ENCODE results near the gene TMEM259.

TMEM259 gene

DNA sequence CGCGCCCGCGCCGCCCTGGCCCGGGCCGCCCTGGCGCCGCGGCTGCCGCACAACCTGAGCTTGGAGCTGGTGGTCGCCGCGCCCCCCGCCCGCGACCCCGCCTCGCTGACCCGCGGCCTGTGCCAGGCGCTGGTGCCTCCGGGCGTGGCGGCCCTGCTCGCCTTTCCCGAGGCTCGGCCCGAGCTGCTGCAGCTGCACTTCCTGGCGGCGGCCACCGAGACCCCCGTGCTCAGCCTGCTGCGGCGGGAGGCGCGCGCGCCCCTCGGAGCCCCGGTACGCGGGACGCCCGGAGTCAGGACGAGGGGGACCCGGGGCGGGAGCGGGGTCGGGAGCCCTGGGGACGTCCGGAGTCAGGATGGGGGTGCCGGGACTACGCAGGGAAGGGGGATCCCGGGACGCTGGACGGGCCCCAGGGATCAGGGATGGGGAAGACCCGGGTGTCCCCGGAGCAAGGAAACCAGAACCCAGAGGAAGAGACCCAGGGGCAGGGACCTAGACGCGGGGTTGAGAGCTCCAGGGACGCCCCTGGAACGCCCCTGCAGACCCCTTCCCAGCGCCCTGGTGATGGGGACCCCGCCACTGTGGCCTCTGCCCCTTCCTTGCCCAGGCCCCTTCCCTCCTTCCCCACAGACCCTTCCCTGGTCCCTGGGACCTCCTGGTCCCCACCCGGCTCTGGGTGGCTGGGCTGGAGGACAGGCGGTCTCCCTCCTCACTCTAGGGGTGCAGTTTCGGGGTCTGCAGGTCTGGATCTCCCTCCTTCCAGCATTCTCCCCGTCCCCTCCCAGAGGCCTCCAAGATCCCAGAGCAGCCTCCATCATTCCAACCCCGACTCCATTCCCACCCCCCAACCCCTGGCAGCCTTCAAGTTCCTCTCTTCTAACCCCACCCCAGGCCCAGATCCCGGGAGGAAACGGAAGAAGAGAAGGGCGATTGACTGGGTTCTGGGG lies 20.1 kb downstream of the TMEM259 start:
- DNase-seq: no peak

DNA sequence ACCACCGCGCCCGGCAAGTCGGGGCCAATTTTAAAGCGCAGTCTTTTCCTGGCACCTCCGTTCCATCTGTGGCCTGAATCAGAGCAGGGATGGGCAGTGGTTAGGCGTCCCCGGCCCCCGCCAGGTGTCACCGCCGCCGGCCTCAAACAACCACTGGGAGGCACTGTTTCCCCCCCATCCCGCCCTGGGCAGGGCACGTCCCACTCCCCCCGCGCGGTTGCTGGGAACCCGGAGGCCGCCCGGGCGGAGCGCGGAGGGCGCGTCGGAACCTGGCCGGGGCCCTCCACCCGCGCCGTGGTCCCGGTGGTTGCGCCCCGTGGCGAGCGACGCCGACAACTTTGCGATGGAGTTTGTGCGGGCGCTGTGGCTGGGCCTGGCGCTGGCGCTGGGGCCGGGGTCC lies 20.8 kb downstream of the TMEM259 start, which contains the start of gene GRIN3B:
Gene GRIN3B, plus strand, starts transcription at position 325 of the 400 bp plus-strand sequence. Its CDS starts 19 bp downstream, at position 344.
- peak; percentile 78 for DNase-seq

DNA sequence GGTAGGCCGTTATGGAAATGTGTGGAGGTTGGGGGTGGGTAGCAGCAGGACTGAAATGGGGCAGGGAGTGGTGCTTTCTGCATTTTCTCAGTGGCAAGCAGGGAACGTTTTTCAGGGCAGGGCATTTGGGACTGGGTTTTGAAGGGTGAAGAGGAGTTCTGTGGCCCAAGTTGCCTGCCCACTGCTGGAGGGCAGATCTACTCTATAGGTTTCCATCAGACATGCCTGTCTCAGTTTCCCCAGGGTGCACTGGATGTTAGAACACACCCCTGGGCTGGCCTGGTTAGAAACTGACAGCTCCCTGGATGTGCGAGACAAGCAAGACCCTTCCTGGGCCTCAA lies 21.6 kb downstream of the TMEM259 start:
- DNase-seq: no peak

DNA sequence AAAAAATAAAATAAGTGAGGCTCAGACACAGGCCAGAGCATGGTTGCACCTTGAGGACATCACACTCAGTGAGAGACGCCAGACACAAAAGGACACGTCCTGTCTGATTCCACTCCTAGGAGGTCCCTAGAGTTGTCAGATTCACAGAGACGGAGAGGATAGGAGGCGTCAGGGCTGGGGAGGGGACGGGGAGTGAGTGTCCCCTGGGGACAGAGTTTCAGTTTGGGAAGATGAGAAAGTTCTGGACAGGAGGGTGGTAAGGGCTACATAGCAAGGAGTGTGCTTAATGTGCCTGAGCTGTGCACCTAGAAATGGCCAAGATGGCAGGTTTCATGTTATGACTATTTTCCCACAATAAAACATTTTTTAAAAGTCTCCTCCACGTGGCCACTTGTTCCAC lies 22.9 kb downstream of the TMEM259 start:
- DNase-seq: no peak

DNA sequence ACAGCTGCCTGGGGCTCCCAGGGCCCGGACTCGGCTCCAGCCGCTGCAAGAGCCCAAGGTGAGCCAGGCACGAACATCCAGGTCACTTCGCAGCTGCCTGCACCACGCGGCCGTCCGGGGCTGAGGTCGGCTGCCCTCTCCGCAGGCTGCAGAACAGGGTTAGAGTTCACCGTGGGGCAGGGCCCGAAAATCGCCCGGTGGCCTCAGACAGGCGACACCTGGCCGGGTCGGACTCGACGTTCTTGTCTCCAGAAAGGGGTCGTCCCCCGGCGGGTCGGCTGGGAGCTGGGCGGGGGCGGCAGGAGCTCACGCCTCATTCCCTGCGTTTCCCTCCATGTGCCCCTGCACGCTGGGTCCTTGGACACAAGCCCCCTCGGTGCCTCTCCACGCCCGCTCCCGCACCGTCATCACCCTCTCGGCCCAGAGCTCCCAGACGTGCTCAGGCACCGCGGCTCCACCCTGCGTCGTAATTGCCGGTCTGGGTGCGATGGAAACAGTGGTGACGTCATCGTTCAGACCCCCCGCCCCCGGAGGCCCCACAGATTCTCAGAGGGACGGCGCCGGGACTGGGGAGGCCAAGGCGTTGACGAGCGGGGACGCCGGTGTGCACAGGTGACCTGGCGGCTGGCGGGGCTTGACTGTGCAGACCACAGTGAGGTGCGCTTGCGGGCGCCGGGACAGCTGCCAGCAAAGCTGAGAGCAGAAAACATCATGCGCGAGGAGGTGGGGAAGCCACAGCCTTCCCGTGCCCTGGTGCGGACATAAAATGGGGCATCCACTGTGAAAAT lies 24.7 kb downstream of the TMEM259 start:
- peak; percentile 66 for DNase-seq

DNA sequence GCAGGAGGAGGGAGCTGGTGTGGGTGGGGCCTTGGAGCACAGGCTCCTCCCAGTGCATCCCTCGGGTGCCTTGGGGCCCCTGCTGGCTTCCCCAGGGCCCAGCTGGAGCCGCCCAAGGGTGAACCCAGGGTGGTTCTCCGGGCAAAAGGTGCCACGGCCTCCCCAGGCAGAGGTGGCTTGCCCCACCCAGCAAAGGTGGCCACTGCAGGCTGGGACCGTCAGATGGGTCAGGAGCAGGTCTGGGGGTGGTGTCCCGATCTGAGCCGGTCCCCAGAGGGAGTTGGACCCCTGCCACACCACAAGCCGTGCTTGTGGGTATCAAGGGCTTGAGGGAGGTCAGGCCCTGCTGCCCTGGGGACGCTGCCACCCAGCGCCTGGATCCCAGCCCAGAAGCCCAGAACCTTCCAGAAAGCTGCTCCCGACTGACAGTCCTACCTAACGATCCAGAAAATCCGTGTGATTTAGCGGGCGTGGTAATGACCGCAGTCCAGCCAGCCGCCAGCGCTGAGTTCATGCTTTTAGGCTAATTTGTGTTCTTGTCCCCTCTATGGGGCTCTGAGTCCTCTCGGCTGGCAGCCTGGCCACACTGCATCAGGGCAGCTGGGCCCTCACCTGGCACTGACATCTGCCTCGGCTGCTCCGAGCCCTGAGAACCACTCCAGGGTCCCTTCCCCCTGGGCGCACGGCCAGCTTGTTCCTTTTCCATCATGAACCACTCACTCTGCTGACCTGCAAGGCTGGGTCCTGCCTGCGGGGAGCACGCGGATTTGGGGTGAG lies 25.7 kb downstream of the TMEM259 start:
- no peak for DNase-seq

DNA sequence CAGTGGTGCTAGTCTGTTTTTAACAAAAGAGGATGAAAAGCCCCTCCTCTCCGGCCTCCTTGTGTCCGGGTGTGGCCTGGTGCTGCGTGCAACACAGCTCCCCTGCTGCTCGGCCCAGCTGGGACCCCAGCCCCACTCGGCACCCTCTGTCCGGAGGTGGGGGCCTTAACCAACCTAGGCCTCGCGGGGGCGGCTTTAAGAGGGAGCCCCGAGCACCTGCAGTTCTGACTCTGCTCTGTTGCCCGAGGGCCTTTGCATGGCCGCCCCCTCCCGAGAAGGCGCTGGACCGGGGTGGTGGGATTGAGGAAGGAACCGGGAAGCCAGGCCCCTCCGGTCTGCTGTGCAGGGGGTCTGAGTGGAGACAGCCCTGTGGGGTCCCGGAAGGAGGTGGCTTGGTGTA lies 26.4 kb downstream of the TMEM259 start:
- no peak for DNase-seq

DNA sequence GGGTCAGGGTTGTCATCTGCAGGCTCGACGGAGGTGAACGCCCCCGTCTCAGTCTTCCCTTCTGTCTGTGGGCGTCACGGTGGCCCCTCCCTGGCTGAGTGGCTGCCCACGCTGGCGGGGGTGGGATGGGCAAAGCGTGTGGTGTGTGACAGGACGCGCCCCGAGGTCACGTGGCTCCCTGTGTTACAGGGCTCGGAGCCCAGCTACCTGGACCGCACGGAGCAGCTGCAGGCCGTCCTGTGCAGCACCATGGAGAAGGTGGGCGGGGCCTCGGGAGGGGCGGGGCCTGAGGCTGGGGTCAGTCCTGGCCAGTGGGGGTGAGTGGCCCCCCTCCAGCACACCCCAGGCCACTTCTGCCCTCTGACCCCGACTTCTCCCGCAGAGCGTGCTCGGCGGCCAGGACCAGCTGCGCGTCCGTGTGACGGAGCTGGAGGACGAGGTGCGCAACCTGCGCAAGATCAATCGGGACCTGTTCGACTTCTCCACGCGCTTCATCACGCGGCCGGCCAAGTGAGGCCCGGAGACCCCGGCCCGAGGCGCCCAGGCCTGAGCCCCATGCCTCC lies 27.0 kb downstream of the TMEM259 start:
- DNase-seq: no peak

DNA sequence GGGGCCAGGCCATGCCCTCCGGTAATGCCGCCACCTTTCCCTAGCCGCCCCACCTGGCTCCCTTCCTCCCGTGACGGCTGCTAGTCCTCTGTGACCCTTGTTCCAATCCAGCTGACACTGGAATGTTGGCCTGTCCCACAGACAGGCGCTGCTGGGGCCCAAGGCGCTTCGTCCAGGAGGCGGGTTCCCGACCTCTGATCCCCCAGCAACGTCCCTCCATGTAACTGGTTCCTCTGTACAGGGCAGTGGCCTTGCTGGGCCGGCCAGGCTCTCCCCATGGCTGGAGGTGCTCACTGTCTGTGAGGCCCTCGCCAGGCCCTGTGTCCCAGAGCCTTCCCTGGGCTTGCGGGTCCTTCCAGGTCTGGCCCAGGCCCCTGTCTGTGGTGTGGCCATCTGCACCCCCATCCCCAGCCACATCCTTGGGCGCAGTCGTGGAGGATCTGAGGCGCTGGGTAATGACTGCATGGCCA lies 27.5 kb downstream of the TMEM259 start:
- DNase-seq: no peak

DNA sequence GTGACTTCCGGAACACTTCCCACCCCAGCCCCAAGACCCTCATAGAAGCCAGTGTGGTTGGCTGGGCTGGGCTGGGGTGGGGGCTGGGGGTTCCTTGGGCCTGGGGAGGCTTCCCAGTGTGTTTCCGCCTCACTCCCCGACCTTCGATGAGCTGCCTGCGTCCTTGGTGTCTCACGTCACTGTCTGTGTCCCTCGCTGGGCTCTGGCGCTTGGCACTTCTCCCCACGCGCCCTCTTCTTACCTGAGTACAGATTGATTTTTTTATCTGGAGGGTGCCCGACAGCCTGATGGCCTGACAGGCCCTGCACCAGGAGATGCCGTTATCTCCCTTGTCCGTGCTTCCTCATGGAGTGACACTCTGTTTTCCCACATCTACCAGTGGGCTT lies 28.3 kb downstream of the TMEM259 start:
- no peak for DNase-seq

DNA sequence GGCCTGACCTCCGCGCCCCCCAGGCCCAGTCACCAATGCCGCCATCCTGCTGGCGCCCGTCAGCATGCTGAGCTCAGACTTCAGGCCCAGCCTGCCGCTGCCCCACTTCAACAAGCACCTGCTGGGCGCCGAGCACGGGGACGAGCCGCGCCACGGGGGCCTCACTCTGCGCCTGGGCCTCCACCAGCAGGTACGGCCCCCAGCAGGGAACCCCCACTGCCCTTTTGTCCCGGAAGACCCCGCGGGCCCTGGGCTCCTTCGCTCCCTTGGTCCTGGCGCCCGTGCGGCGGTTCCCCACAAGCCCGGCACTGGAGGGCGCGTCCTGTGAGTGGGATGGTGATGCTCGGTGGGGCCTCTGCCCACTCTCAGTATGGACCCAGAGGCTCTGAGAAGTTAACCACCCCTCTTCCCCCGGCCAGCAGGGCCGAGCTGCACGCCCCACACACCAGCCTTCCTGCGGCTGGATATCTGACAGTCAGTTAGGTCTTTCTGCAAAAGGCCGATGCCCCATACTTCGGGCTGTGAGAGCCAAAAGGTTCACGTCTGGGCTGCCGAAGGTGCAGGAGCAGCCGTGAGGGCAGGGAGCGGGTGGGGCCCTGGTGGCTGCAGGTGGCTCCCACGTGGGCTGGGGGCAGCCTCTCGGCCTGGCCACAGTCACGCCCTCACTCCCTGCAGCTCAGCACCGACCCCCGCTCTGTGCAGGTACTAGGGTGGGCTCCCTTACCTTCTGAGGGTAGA lies 28.8 kb downstream of the TMEM259 start:
- DNase-seq: no peak

DNA sequence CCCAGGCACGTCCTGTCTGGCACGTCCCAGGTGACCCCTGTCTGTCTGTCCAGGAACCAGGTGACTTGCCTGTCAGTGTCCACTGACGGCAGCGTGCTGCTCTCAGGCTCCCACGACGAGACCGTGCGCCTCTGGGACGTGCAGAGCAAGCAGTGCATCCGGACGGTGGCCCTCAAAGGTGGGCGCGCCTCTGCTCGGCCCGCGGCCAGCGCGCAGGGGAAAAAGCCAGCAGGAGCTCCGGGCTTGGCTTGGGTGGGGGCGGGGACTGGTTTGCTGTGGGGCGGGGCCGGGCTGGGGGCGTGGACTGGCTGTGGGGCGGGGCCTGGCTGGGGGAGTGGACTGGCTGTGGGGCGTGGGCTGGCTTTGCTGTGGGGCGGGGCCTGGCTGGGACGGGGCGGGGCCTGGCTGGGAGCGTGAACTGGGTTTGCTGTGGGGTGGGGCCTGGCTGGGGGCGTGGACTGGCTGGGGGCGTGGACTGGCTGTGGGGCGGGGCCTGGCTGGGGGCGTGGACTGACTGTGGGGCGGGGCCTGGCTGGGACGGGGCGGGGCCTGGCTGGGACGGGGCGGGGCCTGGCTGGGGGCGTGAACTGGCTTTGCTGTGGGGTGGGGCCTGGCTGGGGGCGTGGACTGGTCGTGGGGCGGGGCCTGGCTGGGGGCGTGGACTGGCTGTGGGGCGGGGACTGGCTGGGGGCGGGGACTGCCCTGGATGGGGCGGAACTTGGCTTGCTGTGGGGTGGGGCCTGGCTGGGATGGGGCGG lies 29.6 kb downstream of the TMEM259 start:
- peak; percentile 53 for DNase-seq

DNA sequence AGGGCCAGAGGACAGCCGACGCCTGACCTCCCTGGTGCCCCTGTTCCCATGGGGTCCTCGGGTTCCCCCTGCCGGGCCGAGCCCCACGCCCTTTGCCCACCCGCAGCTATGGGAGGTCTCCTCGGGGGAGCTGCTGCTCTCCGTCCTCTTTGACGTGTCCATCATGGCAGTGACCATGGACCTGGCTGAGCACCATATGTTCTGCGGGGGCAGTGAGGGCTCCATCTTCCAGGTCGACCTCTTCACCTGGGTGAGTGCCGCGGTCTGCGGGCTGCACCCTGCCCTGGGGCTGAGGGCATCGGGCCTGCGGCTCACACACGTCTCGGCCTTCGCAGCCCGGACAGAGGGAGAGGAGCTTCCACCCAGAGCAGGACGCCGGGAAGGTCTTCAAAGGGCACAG lies 30.2 kb downstream of the TMEM259 start:
- no peak for DNase-seq

DNA sequence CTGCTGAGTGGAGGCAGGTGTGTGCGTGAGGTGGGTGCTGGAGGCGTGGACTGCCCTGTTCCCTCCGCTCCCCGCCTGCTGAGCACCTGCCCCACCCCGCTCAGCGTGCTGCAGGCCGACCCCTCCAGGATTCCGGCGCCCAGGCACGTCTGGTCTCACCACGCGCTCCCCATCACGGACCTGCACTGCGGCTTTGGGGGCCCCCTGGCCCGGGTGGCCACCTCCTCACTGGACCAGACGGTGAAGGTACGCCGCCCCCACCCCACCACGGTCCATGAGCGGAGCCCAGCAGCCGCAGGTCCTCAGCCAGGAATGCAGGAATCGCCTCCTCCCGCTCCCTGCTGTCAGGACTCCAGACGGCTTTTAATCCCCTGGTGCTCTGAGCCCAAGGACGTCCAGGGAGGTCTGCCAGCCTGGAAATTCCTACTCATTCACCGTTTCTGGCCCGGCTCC lies 30.8 kb downstream of the TMEM259 start:
- DNase-seq: no peak

DNA sequence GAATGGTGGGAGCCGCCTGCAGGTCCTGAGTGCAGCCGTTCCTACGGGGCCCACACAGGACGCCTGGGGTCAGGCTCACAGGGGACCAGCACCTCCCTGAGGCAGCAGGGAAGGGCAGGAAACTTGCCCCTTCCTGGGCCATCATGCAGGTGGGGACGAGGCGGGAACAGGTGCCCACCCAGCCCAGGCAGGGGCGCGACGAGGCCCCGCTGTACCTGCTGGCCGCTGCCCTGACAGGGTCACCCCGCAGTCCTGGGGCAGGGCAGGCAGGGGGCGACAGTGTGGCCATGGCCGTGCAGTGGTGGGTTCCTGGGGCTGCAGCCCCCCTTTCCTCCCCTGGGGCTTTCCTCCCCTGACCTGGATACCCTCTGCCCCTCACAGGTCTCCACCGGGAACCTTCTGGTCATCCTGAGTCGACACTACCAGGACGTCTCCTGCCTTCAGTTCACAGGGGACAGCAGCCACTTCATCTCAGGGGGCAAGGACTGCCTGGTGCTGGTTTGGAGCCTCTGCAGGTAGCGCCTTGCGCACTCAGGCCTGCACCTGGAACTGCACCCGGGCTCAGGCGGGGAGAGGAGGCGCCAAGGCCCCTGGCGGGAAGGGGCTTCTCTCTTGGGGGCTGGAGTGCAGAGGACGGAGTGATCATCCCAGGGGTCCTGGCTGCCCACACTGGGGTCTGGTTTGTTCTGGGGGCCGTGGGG lies 31.4 kb downstream of the TMEM259 start:
- DNase-seq: no peak

DNA sequence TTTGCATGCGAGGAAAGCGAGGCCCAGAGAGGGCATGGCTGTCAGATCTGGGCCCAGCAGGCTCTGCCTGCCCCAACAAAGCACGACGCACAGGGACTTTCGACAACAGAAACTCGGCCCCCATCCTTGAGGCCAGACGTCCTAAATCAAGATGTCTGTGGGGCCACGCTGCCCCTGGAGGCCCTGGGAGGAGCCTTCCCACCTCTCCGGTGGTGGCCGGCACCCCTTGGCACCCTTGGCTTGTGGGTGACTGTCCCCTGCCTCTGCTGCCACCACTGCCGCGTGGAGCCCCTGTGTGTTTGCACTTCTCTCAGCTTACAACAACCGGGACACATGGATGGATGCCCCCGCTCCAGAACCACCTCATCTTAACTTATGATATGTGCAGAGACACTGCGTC lies 32.4 kb downstream of the TMEM259 start:
- DNase-seq: no peak

DNA sequence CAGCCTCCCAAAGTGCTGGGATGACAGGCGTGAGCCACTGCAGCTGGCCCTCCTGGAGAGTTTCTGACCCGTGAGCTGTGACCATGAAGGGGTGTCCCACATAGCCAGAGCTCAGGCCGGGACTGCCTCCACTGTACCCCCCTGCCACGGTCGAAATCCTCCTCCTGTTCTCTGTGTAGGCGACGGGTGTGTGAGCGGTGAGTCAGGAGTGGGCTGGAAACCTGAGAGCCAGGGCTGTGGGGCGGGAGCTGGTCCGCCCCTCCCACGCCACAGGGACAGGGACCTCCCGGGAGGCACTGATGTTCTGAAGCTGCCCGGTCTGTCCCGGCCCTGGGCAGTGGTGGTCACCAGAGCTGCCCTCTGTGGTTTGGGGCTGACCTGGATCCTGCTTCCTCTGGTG lies 32.8 kb downstream of the TMEM259 start:
- no peak for DNase-seq

DNA sequence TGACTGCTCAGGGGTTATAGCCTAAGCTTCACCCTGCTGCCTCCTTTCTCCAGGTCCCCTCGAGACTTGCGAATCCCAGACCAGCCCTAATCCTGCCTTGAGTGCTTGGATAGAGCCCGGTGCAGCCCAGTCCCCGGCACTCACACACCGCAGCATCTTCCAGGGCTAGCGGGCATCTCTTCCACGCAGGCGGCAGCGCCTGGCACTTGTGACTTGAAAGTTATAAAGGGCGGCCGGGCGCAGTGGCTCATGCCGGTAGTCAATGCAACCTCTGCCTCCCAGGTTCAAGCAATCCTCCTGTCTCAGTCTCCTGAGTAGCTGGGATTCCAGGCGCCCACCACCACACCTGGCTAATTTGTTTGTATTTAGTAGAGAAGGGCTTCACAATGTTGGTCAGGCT lies 34.8 kb downstream of the TMEM259 start:
- DNase-seq: no peak

DNA sequence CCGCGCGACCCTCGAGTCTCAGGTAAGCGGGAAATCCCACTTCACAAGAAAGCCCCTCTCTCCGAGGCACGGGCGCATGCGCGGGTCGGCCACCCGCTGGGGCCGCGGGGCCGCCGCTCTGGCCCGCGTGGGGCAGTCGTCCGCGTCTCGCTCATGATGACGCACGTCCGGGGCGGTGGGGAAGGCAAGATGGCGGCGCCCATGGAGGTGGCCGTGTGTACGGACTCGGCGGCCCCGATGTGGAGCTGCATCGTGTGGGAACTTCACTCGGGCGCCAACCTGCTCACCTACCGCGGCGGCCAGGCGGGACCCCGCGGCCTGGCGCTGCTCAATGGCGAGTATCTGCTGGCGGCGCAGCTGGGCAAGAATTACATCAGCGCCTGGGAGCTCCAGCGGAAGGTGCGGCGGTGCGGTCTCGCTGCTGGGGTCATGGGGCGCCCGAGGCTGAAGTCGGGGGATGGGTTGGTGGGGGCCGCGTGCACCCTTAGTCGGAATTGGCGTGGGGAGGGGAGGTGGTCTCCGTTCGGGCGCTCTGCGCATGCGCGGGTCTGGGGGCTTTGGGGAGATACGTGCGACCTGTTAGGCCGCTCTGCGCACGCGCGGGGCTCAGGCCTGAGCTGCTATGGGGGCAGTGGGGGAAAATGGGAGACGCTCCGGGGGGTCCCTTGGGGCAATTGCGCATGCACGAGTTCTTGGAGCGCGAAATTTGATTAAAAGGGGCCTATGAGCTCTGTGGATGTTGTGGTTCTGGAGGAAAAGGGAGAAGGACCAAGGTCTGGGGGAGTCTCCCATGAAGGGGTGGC lies 36.6 kb downstream of the TMEM259 start, which contains the start of gene WDR18:
Gene WDR18, plus strand, starts transcription at position 181 of the 803 bp plus-strand sequence. Its CDS starts 9 bp downstream, at position 190.
- DNase-seq: peak; percentile 94
